Measurements from ENCODE around the gene CEACAM3. TPM values are rescaled to one million over a fixed set of nuclear protein-coding genes. Genes with fewer than 3 reads are reported as not detected.
"Not testable (repeated sequence)": the region's sequence is repeated elsewhere in the genome, so short reads cannot be mapped to it uniquely, and the experiment has no call there.

Gene CEACAM3
- total RNA-seq, 2 donors from 2014 or later = not detected

DNA sequence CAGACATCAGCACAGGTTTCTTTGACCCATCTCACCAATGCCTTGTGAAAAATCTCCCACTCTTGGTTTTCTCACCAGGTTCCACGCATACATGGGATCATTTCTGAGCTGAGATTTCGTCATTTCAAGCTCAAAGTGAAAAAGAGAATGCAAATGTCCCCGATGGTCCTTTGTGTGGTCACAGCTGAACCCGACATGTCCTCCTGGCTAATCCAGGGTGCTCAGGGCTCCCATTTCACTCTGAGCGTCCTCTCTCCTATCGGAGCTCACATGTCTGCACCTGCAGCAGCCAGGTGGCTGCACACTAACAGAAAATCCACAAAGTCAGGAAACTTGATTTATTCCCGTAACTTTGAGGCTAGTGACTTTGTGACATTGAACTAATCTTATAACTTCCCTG lies 9.3 kb upstream of the CEACAM3 start:
- H3K36me3 ChIP-seq = no peaks in the 10 kb centered on the region
- TF ChIP-seq CTCF (IDR thresholded peaks at IDR 0.05) = no peak
- H3K9me3 ChIP-seq = no peaks in the 10 kb centered on the region
- no peak overlapping the region for H3K4me3 ChIP-seq
- DNase-seq (ENCODE audit: low spot score) = no peak
- no peak overlapping the region for H3K27ac ChIP-seq
- no peaks in the 10 kb centered on the region for H3K4me1 ChIP-seq
- H3K27me3 ChIP-seq = peaks cover 0 to 7% of the 10 kb centered on the region in 2 donors

GRCh38 chr19:41788518-41788917 lies 7.9 kb upstream of the CEACAM3 start:
- not testable (repeated sequence) for H3K36me3 ChIP-seq; H3K4me3 ChIP-seq; DNase-seq (ENCODE audit: low spot score); H3K27ac ChIP-seq; H3K27me3 ChIP-seq; H3K9me3 ChIP-seq; H3K4me1 ChIP-seq

DNA sequence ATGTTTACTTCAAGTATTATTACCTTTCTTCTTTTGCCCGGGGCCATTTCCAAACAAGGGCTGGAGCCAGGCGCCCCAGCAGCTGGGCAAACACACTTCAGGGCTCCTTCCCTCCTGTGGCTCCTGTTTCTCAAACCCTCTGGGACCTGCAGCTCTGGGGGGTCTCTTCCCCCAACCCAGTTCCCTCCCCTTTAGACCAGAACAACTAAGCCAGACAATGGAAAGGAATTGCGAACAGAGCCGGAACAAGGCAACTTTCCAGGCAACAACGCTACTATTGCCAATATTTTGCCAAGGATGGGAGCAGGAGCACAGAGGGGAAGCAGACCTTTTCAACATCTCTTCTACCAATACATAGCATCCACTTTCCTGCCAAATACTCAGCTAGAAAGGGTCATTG lies 7.3 kb upstream of the CEACAM3 start:
- not testable (repeated sequence) for H3K27ac ChIP-seq; H3K4me1 ChIP-seq; H3K9me3 ChIP-seq; H3K4me3 ChIP-seq; DNase-seq (ENCODE audit: low spot score); H3K27me3 ChIP-seq; H3K36me3 ChIP-seq

DNA sequence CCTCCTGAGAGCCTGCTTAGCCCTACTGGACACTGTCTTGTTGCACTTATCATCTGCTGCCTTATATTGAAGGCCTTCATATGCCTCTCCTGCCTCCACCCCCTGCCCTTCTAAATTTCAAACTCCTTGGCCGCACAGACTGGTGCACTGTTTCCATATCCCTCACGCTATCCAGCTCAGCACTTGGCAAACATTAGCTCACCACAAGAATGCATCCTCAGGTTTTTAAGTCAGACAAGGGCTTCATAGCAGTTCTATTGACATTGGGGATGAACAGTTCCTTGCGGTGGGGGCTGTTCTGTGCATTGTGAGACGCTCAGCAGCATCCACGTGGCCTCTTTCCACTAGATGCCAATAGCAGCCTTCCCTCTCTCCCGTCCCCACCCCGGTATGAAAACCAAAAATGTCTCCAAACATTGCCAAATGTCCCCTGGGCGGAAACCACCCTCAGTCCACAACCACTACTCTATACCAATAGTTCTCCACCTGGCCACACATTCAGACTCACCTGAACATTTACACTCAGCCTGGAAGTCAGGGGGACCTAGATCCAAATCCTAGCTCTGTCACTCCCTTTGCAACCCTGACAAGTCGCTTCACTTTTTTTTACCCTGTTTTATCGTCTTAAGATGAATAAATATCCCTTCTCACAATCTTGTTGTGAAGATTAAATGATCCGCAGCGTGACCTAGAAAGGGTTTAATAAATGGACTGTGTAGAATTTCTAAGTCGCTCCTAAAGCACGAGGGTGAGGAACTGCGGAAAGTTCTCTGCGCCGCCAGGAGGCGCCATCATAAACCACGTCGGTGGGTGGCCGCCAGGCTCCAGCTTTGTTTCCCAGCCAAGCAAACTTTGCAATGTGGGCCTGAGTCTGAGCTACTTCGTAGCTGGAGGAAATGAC lies 3.6 kb upstream of the CEACAM3 start:
- TF ChIP-seq CTCF (IDR thresholded peaks at IDR 0.05) = peak; percentile 28 to 63
- Histone ChIP-seq H3K36me3 (no peaks in the 10 kb centered on the region), H3K4me1 (no peaks in the 10 kb centered on the region), H3K9me3 (no peaks in the 10 kb centered on the region), H3K27ac (no peak overlapping the region), H3K27me3 (no peaks in the 10 kb centered on the region), H3K4me3 (no peak overlapping the region)
- DNase-seq (ENCODE audit: low spot score) = no peak

DNA sequence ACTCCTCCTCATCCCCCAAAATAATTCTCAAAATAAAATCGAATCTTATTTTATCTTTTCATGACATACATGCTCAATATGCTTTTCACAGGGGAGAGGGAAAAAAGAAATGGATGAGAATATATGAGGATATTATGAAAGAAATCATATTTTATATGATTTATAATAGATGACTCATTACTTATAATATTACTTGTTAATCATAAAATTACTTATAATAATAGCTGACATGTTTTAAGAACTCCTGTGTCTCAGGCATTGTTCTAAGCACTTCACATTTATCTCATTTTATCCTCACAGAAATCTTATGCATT lies 3.0 kb upstream of the CEACAM3 start:
- Histone ChIP-seq H3K27ac (no peak overlapping the region), H3K4me3 (no peak overlapping the region), H3K4me1 (no peaks in the 10 kb centered on the region), H3K36me3 (no peaks in the 10 kb centered on the region), H3K27me3 (no peaks in the 10 kb centered on the region), H3K9me3 (no peaks in the 10 kb centered on the region)
- no peak for DNase-seq (ENCODE audit: low spot score)
- no peak for TF ChIP-seq CTCF (IDR thresholded peaks at IDR 0.05)

GRCh38 chr19:41795031-41795461 lies 1.3 kb upstream of the CEACAM3 start:
- H3K27me3 ChIP-seq = no peaks in the 10 kb centered on the region
- no peaks in the 10 kb centered on the region for H3K9me3 ChIP-seq
- H3K4me1 ChIP-seq = no peaks in the 10 kb centered on the region
- no peak for DNase-seq (ENCODE audit: low spot score)
- H3K36me3 ChIP-seq = no peaks in the 10 kb centered on the region
- peak; percentile 53 to 81 for TF ChIP-seq CTCF (IDR thresholded peaks at IDR 0.05)
- no peak overlapping the region for H3K27ac ChIP-seq
- no peak overlapping the region for H3K4me3 ChIP-seq

- TF ChIP-seq CTCF (IDR thresholded peaks at IDR 0.05) = no peak
- no peak for DNase-seq (ENCODE audit: low spot score)
- no peaks in the 10 kb centered on the region for H3K36me3 ChIP-seq
- H3K9me3 ChIP-seq = no peaks in the 10 kb centered on the region
- no peak overlapping the region for H3K27ac ChIP-seq
- H3K27me3 ChIP-seq = no peaks in the 10 kb centered on the region
- no peak overlapping the region for H3K4me3 ChIP-seq
- no peaks in the 10 kb centered on the region for H3K4me1 ChIP-seq
Measured at GRCh38 chr19:41796901-41797300, 514 bp downstream of the CEACAM3 start.
